HL-60/S4 treated with phorbol 12-myristate 13-acetate at 8.2 ng/mL for 4 days and 3 days (cell line): ENCODE results near the gene SLC6A19.

Experiments
- in situ Hi-C: fragments of 300-500 bp; cut with MboI; formaldehyde crosslinking; loops from 2 replicates; pipeline ENCODE4 v1.15.0; 2022; ENCODE audit warnings: low sequenced_read_pairs

The SLC6A19 gene

GRCh38 chr5:1177826-1178528 is 23.4 kb upstream of the SLC6A19 start:
- in situ Hi-C loops, result no loop called here

GRCh38 chr5:1178529-1179382 is 22.6 kb upstream of the SLC6A19 start:
- in situ Hi-C loops, result no loop called here

- in situ Hi-C loops, result no loop called here
These were observed 22.0 kb upstream of the SLC6A19 start for GRCh38 chr5:1179383-1179715.

GRCh38 chr5:1180096-1180495 is 21.3 kb upstream of the SLC6A19 start:
- in situ Hi-C loops, result no loop called here

GRCh38 chr5:1180841-1181271 is 20.5 kb upstream of the SLC6A19 start:
- in situ Hi-C loops, result no loop called here

- in situ Hi-C loops, result no loop called here
These were observed 19.7 kb upstream of the SLC6A19 start for GRCh38 chr5:1181451-1182359.

- in situ Hi-C loops, result no loop called here
These were observed 19.1 kb upstream of the SLC6A19 start for GRCh38 chr5:1182360-1182632.

- in situ Hi-C loops, result no loop called here
These were observed 18.6 kb upstream of the SLC6A19 start for GRCh38 chr5:1182633-1183423.

- in situ Hi-C loops, result no loop called here
These were observed 17.8 kb upstream of the SLC6A19 start for GRCh38 chr5:1183424-1184162.

- in situ Hi-C loops, result no loop called here
These were observed 17.3 kb upstream of the SLC6A19 start for GRCh38 chr5:1184163-1184470.

- in situ Hi-C loops, result no loop called here
These were observed 16.9 kb upstream of the SLC6A19 start for GRCh38 chr5:1184481-1184880.

- in situ Hi-C loops, result no loop called here
These were observed 16.3 kb upstream of the SLC6A19 start for GRCh38 chr5:1185038-1185627.

GRCh38 chr5:1185629-1186350 is 15.6 kb upstream of the SLC6A19 start:
- in situ Hi-C loops, result no loop called here

GRCh38 chr5:1186351-1187233 is 14.8 kb upstream of the SLC6A19 start:
- in situ Hi-C loops, result no loop called here

GRCh38 chr5:1187234-1187949 is 14.0 kb upstream of the SLC6A19 start:
- in situ Hi-C loops, result no loop called here

GRCh38 chr5:1187950-1188334 is 13.5 kb upstream of the SLC6A19 start:
- in situ Hi-C loops, result no loop called here

GRCh38 chr5:1188464-1188863 is 12.9 kb upstream of the SLC6A19 start:
- in situ Hi-C loops, result no loop called here

- in situ Hi-C loops, result no loop called here
These were observed 12.1 kb upstream of the SLC6A19 start for GRCh38 chr5:1189269-1189668.
